ENCODE results near the gene KIAA1217. TPM values are rescaled to one million over a fixed set of nuclear protein-coding genes. Genes with fewer than 3 reads are reported as not detected.

The KIAA1217 gene
- total RNA-seq, 6 experiments from 2014 or later = 10.4 to 25.5 (median 14.9) TPM

GRCh38 chr10:24374134-24374915 is 165.4 kb downstream of the KIAA1217 start:
- H3K9me3 ChIP-seq = no peaks in the 10 kb centered on the region
- TF ChIP-seq POLR2A (IDR thresholded peaks at IDR 0.05) = no peak
- TF ChIP-seq CTCF (IDR thresholded peaks at IDR 0.05) = no peak
- no peaks in the 10 kb centered on the region for H3K27me3 ChIP-seq
- H3K4me1 ChIP-seq = no peaks in the 10 kb centered on the region
- intact Hi-C loops (cut with DNase I) = no loop called here
- 64% methylated on average over 6 of the region's 7 CpGs for WGBS (ENCODE audit: insufficient coverage, low coverage, low lambda C conversion rate, missing lambda C conversion rate)
- no peak overlapping the region for H3K27ac ChIP-seq
- no peak for DNase-seq
- no peak for ATAC-seq
- no peak overlapping the region for H3K4me3 ChIP-seq
- H3K36me3 ChIP-seq = no peaks in the 10 kb centered on the region

- Histone ChIP-seq H3K27ac (no peak overlapping the region), H3K4me3 (no peak overlapping the region), H3K9me3 (no peaks in the 10 kb centered on the region), H3K36me3 (no peaks in the 10 kb centered on the region), H3K4me1 (no peaks in the 10 kb centered on the region), H3K27me3 (no peaks in the 10 kb centered on the region)
- TF ChIP-seq CTCF (IDR thresholded peaks at IDR 0.05) (no peak), POLR2A (IDR thresholded peaks at IDR 0.05) (no peak)
- DNase-seq (no peak), ATAC-seq (no peak)
- 81% methylated on average over 4 of the region's 4 CpGs for WGBS (ENCODE audit: insufficient coverage, low coverage, low lambda C conversion rate, missing lambda C conversion rate)
- intact Hi-C loops (cut with DNase I) = no loop called here
Observed at GRCh38 chr10:24375510-24375909, 166.6 kb downstream of the KIAA1217 start.

GRCh38 chr10:24376731-24377130 is 167.8 kb downstream of the KIAA1217 start:
- 87% methylated on average over 4 of the region's 4 CpGs for WGBS (ENCODE audit: insufficient coverage, low coverage, low lambda C conversion rate, missing lambda C conversion rate)
- DNase-seq (no peak), ATAC-seq (no peak)
- no peaks in the 10 kb centered on the region for H3K27me3 ChIP-seq
- no peak overlapping the region for H3K4me3 ChIP-seq
- no peak for TF ChIP-seq POLR2A (IDR thresholded peaks at IDR 0.05)
- TF ChIP-seq CTCF (IDR thresholded peaks at IDR 0.05) = no peak
- no peaks in the 10 kb centered on the region for H3K9me3 ChIP-seq
- H3K36me3 ChIP-seq = no peaks in the 10 kb centered on the region
- H3K4me1 ChIP-seq = no peaks in the 10 kb centered on the region
- H3K27ac ChIP-seq = no peak overlapping the region
- intact Hi-C loops (cut with DNase I) = no loop called here

- intact Hi-C loops (cut with DNase I) = no loop called here
- H3K27me3 ChIP-seq = no peaks in the 10 kb centered on the region
- H3K4me1 ChIP-seq = no peaks in the 10 kb centered on the region
- ATAC-seq = no peak
- no peak for TF ChIP-seq CTCF (IDR thresholded peaks at IDR 0.05)
- no peak for TF ChIP-seq POLR2A (IDR thresholded peaks at IDR 0.05)
- 40% methylated on average over 5 of the region's 6 CpGs for WGBS (ENCODE audit: insufficient coverage, low coverage, low lambda C conversion rate, missing lambda C conversion rate)
- H3K9me3 ChIP-seq = no peaks in the 10 kb centered on the region
- no peak overlapping the region for H3K4me3 ChIP-seq
- H3K36me3 ChIP-seq = no peaks in the 10 kb centered on the region
- no peak overlapping the region for H3K27ac ChIP-seq
- DNase-seq = no peak
Observed at GRCh38 chr10:24378126-24378920, 169.4 kb downstream of the KIAA1217 start.
